HG03159 (cell line): ENCODE measurements around the gene DCBLD1.

Source experiments
- ATAC-seq: cut with Tn5 transposase; IDR thresholded peaks from one replicate; pipeline ENCODE4 v1.9.1; 2021; ENCODE audit warnings: mild to moderate bottlenecking, moderate library complexity; ENCODE audit not compliant: unreplicated experiment

DCBLD1 gene

GRCh38 chr6:117521791-117522502, 39.5 kb downstream of the DCBLD1 start:
- ATAC-seq = no peak

GRCh38 chr6:117525607-117526006, 43.1 kb downstream of the DCBLD1 start:
- no peak for ATAC-seq

- no peak for ATAC-seq
Observed at GRCh38 chr6:117530467-117531242, 48.2 kb downstream of the DCBLD1 start.

- no peak for ATAC-seq
Observed at GRCh38 chr6:117531346-117531745, 48.9 kb downstream of the DCBLD1 start.

- ATAC-seq = no peak
Observed at GRCh38 chr6:117531809-117532725, 49.6 kb downstream of the DCBLD1 start.

- no peak for ATAC-seq
Observed at GRCh38 chr6:117533775-117534174, 51.3 kb downstream of the DCBLD1 start.

GRCh38 chr6:117534974-117535373, 52.5 kb downstream of the DCBLD1 start:
- ATAC-seq = no peak

GRCh38 chr6:117536317-117536716, 53.8 kb downstream of the DCBLD1 start:
- ATAC-seq = no peak

- no peak for ATAC-seq
Observed at GRCh38 chr6:117538615-117539014, 56.1 kb downstream of the DCBLD1 start.

GRCh38 chr6:117540670-117541069, 58.2 kb downstream of the DCBLD1 start:
- ATAC-seq = no peak

- ATAC-seq = no peak
Observed at GRCh38 chr6:117542493-117542892, 60.0 kb downstream of the DCBLD1 start.

GRCh38 chr6:117544716-117545115, 62.2 kb downstream of the DCBLD1 start:
- ATAC-seq = no peak

GRCh38 chr6:117545161-117545595, 62.7 kb downstream of the DCBLD1 start:
- ATAC-seq = no peak

GRCh38 chr6:117546674-117547073, 64.2 kb downstream of the DCBLD1 start:
- no peak for ATAC-seq

- ATAC-seq = peak; percentile 46
Observed at GRCh38 chr6:117547688-117548621, 65.5 kb downstream of the DCBLD1 start.

- peak; percentile 36 for ATAC-seq
Observed at GRCh38 chr6:117548797-117549301, 66.4 kb downstream of the DCBLD1 start.

- no peak for ATAC-seq
Observed at GRCh38 chr6:117549611-117550010, 67.1 kb downstream of the DCBLD1 start.

- no peak for ATAC-seq
Observed at GRCh38 chr6:117550078-117550600, 67.7 kb downstream of the DCBLD1 start.

- no peak for ATAC-seq
Observed at GRCh38 chr6:117550618-117551242, 68.3 kb downstream of the DCBLD1 start.
